ENCODE data around the gene MRM2. TPM values are rescaled to one million over a fixed set of nuclear protein-coding genes. Genes with fewer than 3 reads are reported as not detected.

MRM2 gene
- total RNA-seq, 1 experiment from 2014 or later = 51.7 TPM

DNA sequence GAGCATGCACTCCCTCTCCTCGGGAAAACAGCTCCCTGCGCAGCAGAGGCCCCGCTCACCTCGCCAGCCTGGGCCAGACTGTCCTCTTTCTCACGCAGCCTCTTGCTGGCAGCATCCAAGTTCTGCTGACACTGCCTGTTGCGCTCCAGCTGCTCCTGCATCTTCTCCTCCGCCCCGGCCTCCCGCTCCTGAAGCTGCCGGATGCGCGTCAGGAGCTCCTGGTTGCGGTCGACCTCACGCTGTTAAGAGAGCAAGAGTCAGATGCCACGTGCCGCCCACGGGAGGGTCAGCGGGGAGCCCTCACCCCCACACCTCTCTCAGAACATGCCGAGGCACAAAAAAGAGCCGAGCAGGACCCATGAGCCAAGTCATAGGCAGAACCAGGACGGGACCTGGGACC lies 19.5 kb downstream of the MRM2 start:
- DNase-seq (ENCODE audit: low read depth) = no peak

DNA sequence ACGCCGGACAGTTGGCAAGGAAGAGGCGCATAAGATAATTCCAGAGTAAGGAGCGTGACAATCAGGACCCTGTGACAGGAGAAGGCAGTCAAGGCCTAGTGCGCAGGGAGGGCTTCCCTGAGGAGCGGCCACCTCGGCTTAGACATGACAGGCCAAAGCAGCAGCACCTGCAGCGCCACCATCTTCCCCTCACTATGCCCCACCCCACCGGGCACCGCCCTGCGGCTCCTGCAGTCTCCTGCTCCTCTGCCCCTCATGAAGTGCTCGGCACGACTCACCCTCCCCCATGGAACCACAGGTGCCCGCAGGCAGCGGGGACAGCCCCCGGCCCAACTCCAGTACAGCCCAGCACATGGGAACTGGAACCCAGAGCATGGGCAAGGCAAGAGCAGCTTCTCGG lies 21.1 kb downstream of the MRM2 start:
- no peak for DNase-seq (ENCODE audit: low read depth)

DNA sequence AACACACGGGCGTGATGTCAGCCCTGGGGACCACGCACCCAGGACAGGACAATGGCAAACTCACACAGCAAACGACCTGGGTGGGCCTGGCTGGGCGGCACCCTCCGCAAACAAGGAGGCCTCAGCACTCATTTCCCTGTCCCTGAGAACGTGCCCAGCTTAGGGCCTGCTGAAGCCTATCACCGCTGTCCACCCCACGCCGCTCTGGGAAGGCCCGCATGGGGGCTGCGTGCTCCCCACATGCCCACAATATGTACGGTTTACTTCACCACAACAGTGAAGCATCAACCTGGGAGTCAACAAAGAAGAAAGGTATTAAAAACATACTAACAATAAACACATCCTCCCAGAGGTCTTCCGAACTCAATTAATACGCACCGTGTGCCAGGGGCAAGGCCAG lies 21.5 kb downstream of the MRM2 start:
- no peak for DNase-seq (ENCODE audit: low read depth)

DNA sequence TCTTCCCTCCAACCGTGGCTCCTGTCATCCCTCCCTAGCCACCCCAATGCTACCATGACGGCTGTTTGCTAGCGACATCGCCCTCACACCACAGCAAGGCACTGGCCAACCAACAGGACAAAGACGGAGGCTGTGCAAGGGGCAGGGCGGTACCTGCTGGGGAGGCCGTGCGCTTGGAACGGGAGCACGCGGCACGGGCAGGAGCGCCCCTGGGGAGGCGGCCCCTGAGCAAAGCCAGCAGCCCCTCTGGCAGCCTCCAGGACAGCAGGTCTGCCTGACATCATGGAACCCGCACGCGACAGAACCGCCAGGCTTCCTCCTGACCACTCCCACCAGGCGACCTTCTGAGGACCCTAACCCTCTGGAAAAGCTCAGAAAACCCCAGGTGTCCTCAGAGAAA lies 22.0 kb downstream of the MRM2 start:
- DNase-seq (ENCODE audit: low read depth) = no peak

DNA sequence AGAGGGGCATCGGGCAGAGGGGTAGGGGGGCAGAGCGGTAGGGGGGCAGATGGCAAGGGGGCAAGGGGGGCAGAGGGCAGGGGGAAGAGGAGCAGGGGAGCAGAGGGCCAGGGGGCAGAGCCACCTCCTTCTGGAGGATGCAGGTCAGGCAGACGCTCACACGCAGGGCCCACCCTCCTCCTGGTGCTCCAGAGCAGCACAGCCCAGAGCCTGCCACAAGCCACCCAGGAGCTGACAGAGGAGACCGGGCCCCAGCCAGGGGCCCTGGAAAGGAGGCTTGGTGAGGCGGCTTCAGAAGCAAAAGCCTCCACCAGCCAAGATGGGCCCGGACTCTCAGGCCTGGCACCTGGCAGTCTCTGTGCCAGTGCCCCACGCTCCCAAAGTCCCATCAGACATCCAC lies 22.4 kb downstream of the MRM2 start:
- DNase-seq (ENCODE audit: low read depth) = no peak

DNA sequence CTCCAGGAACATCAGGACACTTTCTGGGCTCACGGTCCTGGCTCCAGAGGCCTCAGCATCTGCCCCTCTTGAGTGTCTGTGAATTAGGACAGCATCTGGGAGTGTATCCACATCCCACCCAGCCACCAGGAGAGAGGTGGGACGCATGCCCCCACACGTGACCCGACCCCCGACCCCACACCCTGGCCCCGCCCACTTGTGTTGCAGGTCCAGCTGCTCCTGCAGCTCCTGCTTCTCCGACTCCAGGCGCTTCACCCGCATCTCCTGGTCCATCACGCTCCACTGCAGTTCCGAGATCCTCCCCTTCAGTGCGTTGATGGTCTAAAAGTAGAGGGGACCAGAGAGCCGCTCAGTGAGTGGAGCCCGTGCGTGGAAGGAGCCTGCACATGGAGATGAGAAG lies 22.9 kb downstream of the MRM2 start:
- DNase-seq (ENCODE audit: low read depth) = no peak

DNA sequence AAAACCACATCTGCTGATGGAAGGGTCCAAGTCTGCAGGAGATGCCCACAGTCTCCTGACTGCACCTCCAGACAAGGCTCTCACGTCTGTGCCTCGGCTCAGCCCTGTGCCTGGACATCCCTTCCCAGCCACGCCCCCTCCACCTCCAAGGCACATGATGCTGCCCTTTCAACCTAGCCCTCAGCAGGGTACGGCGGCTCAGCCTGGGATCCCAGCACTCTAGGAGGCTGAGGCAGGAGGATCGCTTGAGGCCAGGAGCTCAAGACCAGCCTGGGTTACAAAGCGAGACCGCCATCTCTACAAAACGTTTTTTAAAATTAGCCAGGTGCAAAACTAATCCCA lies 23.6 kb downstream of the MRM2 start:
- DNase-seq (ENCODE audit: low read depth) = no peak

DNA sequence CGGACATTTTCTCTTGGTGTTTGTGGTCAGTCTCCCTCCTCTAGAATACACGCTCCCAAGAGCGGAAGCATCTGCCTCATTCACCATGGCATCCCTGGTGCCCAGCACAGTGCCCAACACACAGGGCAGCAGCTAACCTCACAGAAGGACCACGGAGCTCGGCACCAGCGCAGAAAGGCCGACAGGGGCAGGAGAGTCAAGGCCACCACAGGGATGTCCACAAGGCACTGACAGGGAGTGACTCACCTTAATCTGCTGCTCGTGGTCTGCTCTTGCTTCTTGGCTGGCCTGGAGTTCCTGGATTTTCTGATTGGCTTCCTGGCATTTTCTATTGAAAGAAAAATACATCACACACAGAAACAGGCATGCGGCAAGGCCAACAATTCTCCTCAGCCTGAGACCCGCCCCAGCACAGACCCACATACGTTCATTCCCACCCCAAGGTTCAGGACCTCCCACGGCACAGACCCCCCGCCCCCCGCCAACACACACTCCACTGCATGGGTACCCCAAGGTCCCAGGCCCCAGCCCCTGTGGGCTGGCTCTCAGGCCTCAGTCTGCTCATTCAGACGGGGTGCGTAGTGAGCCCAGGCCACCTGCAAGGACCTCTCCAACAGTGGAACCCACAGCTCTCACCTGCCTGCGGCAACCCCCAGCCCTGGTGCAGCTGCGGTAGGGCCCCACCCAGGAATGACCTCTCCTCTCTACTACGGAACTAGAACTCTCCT lies 24.1 kb downstream of the MRM2 start:
- peak; percentile 29 for DNase-seq (ENCODE audit: low read depth)

DNA sequence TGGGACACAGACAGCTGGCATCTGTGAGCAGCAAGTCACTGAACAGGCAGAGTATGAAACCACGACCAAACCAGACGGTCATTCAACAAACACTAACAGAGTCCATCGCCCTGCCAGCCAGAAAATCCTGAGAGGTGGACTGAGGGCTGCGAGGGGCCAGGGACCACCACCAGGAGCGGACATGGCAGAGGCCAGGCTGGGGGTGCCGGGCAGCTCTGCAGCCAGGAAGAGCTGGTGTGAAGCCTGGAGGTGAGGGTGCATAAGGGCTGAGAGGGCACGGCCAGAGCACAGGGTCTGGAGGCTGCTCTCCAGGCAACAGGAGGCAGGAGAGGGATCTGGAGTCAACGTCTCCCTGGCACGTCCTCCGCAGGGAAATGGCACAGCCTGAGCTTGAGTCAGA lies 24.8 kb downstream of the MRM2 start:
- no peak for DNase-seq (ENCODE audit: low read depth)

DNA sequence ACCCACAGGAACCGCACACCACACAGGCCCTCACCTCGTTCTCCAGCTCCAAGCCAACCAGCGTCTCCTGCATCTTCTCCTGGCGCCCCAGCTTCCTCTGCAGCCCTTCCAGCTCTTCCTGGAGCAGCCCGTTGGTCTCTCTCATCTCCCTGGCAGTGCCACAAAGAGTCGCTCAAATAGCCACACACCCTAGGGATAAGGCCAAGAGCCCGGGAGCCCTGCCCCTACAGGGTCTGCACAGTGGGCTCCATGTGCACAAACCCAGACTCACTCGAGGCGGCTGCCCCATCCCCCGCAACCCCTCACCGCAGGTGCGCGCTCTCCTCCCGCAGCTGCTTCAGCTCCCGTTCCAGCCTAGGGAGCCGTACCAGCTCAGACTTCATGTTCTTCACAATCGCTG lies 26.2 kb downstream of the MRM2 start:
- DNase-seq (ENCODE audit: low read depth) = no peak

DNA sequence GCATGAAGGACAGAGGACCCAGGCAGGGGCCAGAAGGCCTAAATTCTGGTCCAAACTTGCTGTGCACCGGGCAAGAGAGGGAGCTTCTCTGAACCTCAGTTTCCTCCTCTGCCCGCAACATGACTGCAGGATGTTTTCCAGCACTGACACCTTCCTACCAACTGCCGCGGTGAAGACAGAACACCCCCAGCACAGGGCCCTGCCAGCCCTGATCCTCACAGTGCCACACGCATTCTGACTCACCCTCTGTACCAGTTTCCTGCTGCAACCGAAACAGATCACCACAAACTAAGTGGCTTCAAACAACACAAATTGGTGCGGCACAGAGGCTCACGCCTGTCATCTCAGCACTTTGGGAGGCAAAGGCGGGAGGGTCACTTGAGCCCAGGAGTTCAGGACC lies 27.4 kb downstream of the MRM2 start:
- DNase-seq (ENCODE audit: low read depth) = no peak

DNA sequence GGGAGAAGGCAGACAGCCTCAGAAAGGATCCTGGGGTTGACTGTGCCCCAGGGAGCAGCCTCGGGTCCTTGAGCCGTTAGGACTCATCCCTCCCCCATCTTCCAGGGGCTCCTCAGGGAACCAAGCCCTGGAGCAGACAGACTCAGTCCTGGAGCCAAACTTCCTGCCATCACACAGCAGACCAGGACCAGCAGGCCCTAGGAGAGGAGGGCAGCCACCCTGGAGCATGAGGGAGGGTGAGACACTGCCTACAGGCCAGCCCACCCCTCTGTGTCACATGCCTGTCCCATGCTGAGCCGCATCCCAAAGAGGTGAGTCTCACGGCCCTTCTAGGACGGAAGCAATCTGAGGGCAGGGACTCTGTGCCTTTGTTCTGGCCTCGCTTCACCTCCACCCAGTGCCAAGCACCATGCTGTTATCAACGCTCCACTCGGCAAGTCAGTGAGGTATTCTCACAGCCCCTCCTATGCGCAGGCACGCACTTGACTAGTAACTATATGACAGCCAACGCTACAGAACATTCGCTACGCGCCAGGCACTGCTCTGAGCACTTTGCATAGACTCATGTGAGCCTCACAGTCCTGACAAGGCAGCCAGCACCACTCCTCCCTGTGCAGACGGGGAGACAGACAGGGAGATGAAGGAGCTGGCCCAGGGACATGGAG lies 28.3 kb downstream of the MRM2 start:
- DNase-seq (ENCODE audit: low read depth) = no peak

DNA sequence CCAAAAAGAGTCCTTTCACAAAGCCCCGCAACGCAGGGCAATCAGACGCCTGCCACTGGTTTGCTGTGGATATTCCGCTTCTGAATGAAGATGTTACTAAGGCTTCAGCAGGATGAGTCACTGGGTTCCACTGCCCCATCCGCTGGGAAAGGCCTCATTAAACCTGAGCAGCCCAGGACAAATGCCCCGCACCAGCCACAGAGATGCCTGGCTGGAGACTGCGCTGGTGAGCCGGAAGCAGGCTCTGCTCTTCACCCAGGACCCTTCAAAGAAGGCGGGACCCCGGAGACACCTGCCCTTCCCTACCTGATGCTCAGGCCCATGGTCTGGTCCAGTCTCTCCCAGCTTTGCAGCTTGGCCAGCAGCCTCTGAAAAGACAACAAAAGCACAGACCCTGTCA lies 29.1 kb downstream of the MRM2 start:
- DNase-seq (ENCODE audit: low read depth) = no peak

DNA sequence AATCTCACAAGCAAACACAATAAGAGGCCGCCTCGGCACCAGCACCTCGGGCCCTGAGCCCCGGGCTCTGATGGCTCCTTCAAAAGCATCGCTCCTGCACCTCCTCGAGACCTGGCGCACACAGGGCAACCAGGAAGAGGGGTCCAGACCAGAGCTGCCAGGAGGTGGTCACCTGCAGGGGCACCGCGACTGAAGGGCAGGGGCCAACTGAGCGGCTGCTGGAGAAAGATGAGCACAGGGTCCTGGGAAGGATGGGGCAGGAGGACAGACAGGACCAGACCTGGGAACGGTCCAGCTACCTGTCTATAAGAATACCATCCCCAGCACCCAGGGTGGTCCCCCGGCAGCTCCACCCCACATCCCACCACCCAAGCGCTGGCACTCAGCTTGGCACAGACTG lies 30.1 kb downstream of the MRM2 start:
- no peak for DNase-seq (ENCODE audit: low read depth)

DNA sequence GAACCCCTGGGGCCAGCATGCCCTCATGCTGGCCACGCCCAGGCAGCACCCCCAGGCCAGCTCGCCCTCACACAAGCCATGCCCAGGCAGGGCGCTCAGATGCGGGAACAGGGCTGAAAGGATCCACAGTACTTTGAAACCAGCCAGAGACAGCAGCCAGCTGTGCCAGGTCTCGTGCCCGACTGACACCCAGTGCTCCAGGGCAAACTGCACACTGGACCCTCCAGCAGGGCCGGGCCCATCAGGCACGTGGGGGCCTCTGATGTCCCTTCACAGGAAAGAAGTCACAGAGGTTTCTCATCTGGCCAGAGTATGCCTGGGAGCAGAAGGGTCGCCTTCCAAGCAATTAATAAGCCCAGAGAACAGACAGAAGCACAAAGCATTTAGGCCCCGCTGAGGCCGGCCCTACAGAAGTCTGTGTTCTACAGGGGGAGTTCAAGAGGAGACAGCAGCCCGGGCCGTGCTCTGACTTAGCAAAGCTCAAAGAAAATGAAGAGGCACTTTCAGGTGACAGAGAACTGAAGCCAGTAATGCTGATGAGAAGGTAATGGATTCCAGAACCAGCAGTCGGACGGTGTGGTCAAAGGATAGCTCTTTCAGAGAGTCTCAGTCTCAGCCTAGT lies 30.6 kb downstream of the MRM2 start:
- DNase-seq (ENCODE audit: low read depth) = no peak

DNA sequence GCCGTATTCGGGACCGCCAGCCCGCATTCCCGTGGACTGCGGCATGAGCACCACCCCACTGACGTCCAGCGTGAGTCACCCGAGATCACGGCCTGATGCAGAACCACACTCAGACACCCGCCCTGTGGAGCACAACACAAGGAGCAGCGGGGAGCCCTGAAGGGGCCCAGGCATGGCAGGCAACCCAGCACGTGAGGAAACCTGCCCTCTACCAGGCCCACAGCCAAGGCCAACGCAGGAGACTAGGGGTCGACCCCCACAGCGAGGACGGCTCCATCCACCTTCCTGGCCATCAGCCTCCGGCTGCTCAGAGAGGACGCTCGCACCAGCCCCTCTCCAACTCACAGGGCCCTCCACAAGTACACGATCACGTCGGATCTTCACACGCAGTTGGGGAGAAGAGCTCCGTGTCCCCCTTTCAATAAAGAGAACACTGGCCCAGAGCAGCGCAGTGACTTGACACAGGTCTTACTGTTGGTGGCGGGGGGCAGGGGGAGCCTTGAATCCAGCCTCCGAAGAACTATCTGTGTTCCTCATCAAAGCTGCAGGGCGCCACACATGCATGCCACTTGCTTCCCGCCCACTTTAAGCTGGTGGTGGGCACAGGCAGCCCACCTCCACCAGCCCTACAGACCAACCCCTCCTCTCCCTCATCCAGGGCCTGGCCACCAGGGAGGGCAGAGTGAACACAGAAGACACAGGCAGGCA lies 31.3 kb downstream of the MRM2 start:
- no peak for DNase-seq (ENCODE audit: low read depth)

DNA sequence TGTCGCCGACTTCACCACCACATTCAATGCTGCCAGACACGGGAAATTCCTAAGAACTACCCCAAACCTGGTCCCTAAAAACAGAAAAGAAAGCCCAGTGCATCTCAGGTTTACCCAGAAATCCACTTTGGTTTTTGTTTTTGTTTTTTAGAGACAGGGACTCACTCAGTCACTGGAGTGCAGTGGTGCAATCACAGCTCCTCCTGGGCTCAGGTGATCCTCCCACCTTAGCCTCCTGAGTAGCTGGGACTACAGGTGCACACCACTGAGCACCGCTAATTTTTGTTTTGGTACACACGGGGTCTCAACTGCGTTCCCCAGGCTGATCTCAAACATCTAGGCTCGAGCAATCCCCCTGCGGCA lies 32.1 kb downstream of the MRM2 start:
- DNase-seq (ENCODE audit: low read depth) = no peak

DNA sequence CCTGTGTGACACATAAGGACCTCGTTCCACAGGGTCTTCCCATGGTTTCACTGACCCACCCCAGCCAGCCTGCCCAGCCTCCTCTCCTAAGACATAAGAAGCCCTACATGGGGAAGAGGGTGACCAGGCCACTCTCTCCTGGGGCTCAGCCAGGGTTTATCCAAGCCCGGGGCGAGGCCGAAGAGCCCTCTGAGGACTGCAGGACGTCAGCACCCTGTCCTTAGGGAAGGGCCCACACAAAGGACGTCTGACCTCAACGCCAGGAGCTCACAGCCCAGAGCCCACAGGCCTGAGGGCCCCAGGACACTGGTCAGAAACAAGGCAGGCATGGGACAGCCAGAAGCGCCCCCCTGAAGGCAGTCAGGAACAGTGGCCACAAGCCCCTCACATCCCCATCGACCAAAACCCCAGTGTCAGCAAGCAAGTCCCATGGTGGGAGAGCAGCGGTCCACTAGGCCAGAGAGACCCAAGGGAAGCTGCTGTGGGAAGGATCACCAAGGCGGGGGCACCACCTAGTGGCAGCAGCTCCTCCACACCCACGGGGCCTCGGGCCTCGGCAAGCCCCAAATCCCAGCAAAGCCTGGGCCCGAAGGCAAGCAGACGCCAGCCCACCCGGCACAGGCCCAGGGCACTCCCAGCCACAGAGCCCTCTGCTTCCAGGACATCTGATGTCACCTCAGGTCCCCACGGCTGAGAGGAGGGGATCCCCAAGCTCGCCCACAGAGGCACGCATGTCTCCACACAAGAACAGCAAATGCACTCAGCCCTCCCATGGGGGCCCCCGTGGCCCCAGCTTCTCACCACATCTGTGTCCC lies 32.7 kb downstream of the MRM2 start:
- peak; percentile 58 for DNase-seq (ENCODE audit: low read depth)

DNA sequence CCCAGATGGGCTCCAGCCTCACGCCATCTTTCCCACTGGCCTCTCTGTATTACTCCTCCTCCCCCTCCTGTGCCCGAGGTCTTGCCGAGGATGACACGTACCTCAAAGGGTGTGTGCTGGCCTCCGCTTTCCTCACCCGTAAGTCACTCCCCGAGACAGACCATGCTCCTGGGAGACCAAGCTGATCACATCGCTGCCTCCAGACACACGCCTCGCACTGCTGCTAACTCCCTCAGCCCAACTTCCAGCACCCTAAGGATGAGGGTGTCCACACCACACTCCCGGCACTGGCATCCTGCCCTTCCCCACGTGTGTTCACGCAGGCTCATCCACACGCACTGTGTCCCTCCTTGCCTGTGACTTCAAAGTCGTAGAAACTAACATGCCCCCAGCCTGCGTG lies 33.3 kb downstream of the MRM2 start:
- no peak for DNase-seq (ENCODE audit: low read depth)

DNA sequence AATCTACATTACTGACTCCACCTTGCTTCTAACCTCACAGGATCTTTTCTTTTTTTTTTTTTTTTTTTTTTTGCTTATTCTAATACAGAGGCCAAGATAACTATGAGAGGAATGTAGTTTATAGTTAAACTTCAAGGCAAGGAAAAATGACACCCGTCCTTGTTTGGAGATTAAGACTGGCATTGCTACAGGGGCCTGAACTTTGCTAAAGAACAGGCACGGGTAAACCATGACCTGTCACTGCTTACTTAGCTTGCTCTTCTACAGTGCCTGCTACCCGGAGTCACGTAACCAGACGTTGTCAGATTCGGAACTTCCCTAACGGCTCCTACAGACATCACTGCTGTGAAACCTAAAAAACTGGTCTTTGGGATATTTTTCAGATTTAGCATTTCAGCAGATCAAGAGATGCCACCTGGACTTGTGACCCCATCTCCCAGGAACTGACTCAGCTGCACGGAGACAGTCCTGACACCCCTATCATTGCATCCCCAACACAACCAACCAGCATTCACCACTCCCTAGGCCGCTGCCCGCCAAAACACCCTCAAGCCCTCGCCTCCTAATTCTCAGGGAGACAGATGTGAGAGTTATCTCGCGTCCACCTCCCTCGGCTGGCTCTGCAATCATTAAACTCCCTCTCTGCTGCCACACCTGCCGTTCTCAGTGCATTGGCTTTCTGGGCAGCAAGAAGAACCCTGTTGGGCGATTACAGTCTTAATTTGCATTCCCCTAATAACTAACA lies 36.8 kb downstream of the MRM2 start:
- no peak for DNase-seq (ENCODE audit: low read depth)

DNA sequence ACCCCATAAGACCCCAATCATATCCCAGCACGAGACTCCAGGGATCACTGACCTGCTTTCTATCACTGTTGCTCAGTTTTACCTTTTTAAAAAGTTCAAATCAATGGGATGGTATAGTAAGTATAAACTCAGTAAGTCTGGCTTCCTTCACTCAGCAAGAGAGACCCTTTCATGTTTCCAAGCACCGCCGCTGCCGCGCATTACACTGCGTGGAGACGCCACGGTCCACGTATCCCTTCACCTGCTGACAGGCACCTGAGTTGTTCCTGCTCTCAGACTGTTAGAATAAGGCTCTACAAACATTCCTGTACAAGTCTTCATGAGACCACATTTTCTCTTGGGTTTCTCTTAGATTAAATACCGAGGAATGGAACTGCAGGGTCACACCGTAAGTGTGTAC lies 37.6 kb downstream of the MRM2 start:
- DNase-seq (ENCODE audit: low read depth) = no peak

Data from Daoy (cell line).